HCEC 1CT (cell line): ENCODE data around the gene MSL3B.

Source experiments
- DNase-seq: peaks from one replicate; pipeline ENCODE4 v3.0.0-alpha.2; 2017

Gene MSL3B

GRCh38 chr2:233831861-233832260 lies 36.3 kb downstream of the MSL3B start:
- no peak for DNase-seq

DNA sequence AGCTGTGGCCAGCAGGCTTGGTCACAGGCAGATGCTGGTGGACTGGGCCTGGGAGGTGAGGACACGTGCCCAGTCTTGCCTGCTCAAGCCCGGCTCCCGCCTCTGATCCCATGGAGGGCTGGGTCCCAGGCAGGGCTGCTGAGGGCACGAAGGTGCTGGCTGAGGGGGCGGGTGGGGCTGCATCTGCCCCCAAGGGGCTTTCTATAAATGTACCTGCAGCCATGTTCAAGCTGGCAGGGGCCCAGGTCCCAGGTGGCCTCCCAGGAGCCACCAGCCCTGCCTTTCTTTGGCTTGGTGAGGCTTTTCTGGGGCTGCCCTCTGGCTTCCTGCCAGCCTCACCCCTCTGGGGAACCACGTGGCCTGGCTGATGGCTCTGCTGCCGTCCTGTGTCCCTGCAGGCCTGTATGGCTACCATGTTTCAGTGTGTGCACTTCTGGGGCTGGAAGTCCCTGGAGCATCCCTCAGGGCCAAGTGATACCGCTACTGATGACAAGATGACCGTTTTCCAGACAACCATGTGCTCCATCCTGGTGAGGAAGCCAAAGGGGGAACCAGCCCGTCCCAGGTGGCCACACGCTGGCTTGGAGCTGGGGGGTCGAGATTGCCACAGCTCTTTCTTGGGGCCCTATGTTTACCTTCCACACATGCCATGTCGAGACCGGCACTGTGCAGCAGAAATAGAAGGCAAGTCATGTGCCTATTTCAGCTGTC lies 37.0 kb downstream of the MSL3B start:
- no peak for DNase-seq

DNA sequence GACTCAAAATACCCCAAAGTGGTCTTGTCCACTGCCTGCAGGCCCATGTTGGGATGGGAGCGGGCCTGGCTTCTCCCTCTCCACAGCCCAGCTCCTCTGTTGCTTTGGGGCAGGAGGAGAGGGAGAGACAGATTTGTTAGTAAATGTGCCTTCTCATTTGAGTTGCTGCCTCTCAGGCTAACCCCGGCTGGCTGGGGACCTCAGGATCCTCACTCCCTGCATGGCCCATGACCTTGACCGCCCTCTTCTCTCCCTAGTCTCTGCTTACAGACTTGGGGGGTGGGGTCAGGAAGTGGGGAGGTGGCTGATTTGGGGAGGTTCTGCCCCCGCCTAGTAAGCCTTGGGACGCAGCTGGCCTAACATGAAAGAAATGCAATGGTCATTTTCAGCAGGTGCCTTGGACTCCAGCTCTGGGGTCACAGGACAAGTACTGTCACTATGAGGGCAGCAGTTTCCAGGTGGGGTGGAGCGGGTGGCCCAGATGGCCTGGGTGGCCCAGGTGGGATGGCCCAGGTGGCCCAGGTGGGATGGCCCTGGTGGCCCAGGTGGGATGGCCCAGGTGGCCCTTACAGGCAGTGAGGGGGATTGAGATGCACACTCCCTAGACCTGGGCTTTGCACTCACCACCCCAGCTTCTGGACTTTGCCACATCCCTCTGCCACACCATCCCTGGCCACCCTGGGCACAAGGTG lies 37.9 kb downstream of the MSL3B start:
- DNase-seq = no peak

- no peak for DNase-seq
These were observed 38.7 kb downstream of the MSL3B start for GRCh38 chr2:233829193-233830110.

DNA sequence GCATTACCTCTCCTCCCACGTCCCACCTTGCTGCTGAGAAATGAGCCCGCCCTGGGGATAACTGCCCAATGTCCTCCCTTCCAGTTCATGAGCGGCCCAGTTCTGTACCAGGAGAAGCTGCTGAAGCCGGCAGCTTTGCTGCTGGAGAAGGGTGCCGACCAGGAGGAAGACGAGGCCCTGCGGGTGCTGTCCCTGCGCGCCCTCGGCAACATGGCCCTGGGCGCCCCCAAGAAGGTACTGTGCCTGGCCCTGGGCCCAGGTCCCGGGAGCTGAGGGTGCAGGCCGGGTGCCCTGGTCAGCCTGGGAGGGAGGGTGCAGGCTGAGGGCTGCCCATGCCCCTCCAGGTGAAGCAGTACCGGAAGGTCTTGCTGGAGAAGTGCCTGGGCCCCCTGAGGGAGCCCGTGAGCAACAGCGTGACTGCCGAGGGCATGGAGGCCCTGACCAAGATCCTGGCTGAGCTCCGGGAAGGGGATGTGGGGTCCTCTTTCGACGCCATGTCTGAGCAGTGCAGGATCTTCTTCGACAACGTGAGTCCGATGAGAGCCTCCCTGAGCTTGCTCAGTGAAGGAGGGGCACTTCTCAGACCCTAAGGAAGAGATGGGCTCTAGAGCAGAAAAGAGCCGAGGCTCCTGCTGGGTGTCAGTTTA lies 39.5 kb downstream of the MSL3B start:
- no peak for DNase-seq

GRCh38 chr2:233824373-233824772 lies 43.8 kb downstream of the MSL3B start:
- DNase-seq = no peak

DNA sequence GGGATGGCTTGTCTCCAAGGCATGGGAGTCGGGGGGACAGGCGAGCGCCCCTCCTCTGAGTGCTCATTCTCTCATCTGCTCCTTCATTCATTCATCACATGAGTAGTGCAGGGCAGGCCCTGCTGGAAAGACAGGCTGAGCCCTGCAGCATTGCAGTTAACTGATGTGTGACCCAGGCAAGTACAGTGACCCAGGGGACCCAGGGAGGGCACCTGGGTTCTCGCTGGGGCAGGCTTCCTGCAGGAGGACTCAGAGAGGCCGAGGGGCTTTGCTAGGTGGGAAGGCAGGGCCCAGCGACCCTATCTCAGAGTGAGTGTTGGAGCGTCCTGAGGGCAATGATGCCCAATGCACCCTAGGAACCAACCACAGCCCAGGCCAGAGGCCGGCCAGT lies 44.5 kb downstream of the MSL3B start:
- DNase-seq = no peak

- DNase-seq = no peak
These were observed 45.1 kb downstream of the MSL3B start for GRCh38 chr2:233822781-233823730.

GRCh38 chr2:233822101-233822771 lies 46.0 kb downstream of the MSL3B start:
- no peak for DNase-seq

DNA sequence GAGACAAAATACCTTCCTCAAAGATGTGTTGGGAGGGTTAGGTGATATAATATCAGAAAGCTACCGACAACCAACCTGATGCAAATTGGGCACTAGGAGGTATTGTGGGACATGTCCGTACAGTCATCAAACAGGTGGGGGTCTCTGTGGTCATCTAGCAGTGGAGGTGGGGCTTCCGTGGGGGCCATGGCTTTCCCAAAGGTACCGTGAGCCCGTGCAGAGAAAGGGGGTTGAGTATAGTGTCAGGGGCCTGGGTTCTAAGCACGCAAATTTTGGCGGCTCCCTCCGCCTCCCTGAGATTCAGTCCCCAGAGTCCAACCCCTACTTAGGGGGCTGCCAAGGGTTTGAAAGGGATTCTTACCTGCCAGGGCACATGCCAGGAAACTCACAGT lies 46.5 kb downstream of the MSL3B start:
- DNase-seq = no peak

GRCh38 chr2:233821196-233821595 lies 47.0 kb downstream of the MSL3B start:
- DNase-seq = no peak

DNA sequence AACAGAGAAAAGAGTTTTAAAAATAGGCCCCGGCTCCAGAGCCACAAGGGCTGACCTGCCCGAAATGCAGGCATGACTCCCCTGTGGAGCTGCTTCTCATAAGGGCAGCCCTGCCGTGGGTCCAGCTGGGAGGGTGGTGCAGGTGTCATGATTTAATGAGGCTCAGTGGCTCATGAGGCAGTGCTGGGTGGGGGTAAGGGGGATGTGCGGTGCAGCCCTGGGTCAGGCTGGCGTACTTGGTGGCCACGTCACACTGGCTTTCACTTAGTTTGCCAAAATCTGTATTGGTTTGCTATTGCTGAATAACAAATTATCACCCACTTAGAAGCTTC lies 47.4 kb downstream of the MSL3B start:
- no peak for DNase-seq

DNA sequence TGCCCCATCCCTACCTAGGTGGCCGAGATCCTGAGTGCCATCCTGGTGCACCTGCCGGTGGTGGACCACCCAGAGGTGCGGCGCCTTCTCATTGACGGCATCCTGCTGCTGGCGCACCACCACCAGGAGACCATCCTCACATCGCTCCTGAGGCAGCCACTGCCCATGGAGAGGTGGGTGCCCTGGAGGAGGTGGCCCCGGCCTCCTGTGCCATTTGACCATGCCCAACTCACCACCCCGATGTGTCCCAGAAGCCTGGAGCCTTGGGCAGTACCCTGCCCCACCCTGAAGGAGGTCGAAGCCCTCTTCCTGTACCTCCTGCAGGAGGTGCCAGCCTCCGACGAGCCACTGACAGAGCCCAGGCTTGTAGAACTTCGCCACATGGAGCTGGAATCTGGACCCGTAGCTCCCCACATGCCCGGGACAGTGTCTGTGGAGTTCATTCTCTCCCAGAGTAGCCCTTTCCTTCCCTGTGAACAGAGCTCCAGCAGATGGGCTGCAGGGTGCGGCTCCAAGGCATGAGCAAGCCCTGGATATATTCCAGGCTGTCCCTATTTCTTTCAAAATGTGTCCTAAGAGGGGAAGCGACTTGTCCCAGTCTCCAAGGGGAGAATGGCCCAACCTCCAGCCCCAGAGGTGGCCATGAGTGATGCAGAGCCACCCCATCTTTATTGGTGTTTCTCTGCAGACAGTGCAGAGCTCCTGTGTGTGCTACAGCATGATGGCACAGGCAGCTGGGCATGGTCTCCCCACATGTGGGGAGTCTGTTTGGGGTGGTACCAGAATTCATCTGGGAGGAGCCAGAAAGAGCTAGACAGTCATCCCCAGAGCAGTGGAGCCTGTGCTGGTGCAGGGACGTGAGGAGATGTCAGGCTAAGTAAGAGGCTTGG lies 48.1 kb downstream of the MSL3B start:
- DNase-seq = no peak

- no peak for DNase-seq
These were observed 49.3 kb downstream of the MSL3B start for GRCh38 chr2:233818639-233819621.

GRCh38 chr2:233817995-233818638 lies 50.1 kb downstream of the MSL3B start:
- no peak for DNase-seq

- no peak for DNase-seq
These were observed 50.8 kb downstream of the MSL3B start for GRCh38 chr2:233817361-233817911.

- DNase-seq = no peak
These were observed 51.4 kb downstream of the MSL3B start for GRCh38 chr2:233816771-233817170.

- no peak for DNase-seq
These were observed 51.9 kb downstream of the MSL3B start for GRCh38 chr2:233816334-233816733.
